GM12873 (cell line): ENCODE data around the gene SVIL.

Experiments
- CTCF ChIP-seq: IDR thresholded peaks from 2 replicates; pipeline ENCODE4 v1.5.1; 2012; ENCODE audit warnings: low read depth, mild to moderate bottlenecking, moderate library complexity, low read length, control low read depth; ENCODE audit not compliant: insufficient read depth; ENCODE audit errors: missing control alignments

SVIL gene

DNA sequence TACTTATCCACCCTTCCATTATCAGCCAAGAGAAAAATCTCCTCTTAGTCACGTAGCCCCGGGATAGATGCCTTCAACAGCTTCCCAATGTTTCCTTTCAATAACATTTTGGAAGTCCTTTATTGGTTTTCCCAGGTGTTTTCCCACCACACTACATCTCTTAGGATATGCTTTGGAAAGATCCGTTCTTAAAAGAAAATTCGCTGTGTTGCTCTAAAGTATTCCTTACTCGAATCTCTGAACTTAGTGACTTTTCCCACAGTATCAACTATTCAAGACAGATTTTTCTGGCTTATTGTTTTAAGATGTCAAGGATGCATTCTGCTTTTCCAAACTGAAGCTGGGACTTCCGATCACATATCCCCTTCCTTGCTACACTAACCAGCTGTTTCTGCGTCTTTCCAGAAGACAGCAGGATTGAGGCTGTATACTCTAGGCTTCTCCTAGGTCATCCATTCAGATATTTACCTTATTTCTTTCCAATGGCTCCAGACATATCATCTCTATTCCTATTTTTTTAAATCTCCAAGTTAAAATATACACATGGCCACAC, 36.5 kb upstream of the SVIL start:
- TF ChIP-seq CTCF: no peak

GRCh38 chr10:29670761-29671160, 36.0 kb upstream of the SVIL start:
- TF ChIP-seq CTCF: no peak

- no peak for TF ChIP-seq CTCF
These were observed 34.4 kb upstream of the SVIL start for GRCh38 chr10:29669149-29669548.

DNA sequence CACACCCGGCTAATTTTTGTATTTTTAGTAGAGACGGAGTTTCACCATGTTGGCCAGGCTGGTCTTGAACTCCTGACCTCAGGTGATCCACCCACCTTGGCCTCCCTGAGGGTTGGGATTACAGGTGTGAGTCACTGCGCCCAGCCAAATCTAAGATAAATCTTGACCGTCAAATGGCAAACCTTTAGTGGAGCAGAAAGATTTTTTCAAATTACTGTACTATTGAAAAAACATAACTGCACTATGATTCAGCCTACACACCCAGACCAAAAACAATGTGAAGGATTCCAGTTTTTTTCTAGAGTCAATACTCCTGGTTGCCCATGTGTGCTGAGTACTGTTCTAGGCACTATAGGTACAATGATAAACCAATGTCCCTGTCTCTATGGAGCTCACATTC, 33.9 kb upstream of the SVIL start:
- no peak for TF ChIP-seq CTCF

GRCh38 chr10:29667191-29667590, 32.4 kb upstream of the SVIL start:
- no peak for TF ChIP-seq CTCF

DNA sequence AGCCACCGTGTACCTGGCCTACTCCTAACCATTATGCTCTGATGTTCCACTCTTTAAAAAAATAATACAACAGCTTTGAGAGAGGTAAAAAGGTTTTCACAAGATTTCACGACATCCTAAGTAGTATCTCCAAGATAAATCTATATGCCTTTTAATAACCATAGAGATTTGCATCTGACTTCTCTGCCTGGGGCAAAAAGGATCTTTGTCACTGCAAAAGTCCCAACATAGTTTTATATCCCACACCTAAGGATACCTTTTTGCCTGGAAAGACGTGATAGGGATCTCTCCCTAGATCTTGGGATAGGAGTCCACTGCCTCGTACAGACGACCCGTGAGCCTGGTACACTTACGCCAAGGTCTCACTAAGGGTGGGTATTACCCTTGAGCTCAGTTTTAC, 31.4 kb upstream of the SVIL start:
- TF ChIP-seq CTCF: no peak

- TF ChIP-seq CTCF: no peak
These were observed 28.9 kb upstream of the SVIL start for GRCh38 chr10:29663718-29664117.
